Measurements from ENCODE around the gene LPP.

GRCh38 chr3:188824566-188824965 lies 670.6 kb downstream of the LPP start:
- TF ChIP-seq, protein P1, sequence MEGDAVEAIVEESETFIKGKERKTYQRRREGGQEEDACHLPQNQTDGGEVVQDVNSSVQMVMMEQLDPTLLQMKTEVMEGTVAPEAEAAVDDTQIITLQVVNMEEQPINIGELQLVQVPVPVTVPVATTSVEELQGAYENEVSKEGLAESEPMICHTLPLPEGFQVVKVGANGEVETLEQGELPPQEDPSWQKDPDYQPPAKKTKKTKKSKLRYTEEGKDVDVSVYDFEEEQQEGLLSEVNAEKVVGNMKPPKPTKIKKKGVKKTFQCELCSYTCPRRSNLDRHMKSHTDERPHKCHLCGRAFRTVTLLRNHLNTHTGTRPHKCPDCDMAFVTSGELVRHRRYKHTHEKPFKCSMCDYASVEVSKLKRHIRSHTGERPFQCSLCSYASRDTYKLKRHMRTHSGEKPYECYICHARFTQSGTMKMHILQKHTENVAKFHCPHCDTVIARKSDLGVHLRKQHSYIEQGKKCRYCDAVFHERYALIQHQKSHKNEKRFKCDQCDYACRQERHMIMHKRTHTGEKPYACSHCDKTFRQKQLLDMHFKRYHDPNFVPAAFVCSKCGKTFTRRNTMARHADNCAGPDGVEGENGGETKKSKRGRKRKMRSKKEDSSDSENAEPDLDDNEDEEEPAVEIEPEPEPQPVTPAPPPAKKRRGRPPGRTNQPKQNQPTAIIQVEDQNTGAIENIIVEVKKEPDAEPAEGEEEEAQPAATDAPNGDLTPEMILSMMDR (IDR thresholded peaks at IDR 0.05; ENCODE audit: low read depth, low read length, poor library complexity, severe bottlenecking): no peak
- no peak for TF ChIP-seq EZH2phosphoT487 (IDR thresholded peaks at IDR 0.05; ENCODE audit: borderline replicate concordance, low read length)
